HG03520 (cell line): ENCODE results near the gene TBKBP1.

Experiments used
- ATAC-seq: cut with Tn5 transposase; IDR thresholded peaks from one replicate; pipeline ENCODE4 v1.9.1; 2021; ENCODE audit warnings: mild to moderate bottlenecking, moderate library complexity; ENCODE audit not compliant: unreplicated experiment

Gene TBKBP1

GRCh38 chr17:47698749-47699535 lies 5.0 kb downstream of the TBKBP1 start:
- no peak for ATAC-seq

- ATAC-seq = no peak
Observed at GRCh38 chr17:47699536-47699840, 5.5 kb downstream of the TBKBP1 start.

- ATAC-seq = no peak
Observed at GRCh38 chr17:47700471-47701449, 6.8 kb downstream of the TBKBP1 start.

GRCh38 chr17:47701608-47702007 lies 7.6 kb downstream of the TBKBP1 start:
- ATAC-seq = no peak

GRCh38 chr17:47702391-47702995 lies 8.5 kb downstream of the TBKBP1 start:
- no peak for ATAC-seq

- ATAC-seq = no peak
Observed at GRCh38 chr17:47703191-47703591, 9.2 kb downstream of the TBKBP1 start.

GRCh38 chr17:47703671-47704070 lies 9.7 kb downstream of the TBKBP1 start:
- ATAC-seq = no peak

- ATAC-seq = no peak
Observed at GRCh38 chr17:47704116-47704515, 10.2 kb downstream of the TBKBP1 start.

GRCh38 chr17:47704736-47705135 lies 10.8 kb downstream of the TBKBP1 start:
- no peak for ATAC-seq

GRCh38 chr17:47705536-47706530 lies 11.9 kb downstream of the TBKBP1 start:
- no peak for ATAC-seq

GRCh38 chr17:47707056-47707804 lies 13.3 kb downstream of the TBKBP1 start:
- ATAC-seq = no peak

- no peak for ATAC-seq
Observed at GRCh38 chr17:47707884-47708283, 13.9 kb downstream of the TBKBP1 start.

- no peak for ATAC-seq
Observed at GRCh38 chr17:47708312-47708863, 14.4 kb downstream of the TBKBP1 start.

- no peak for ATAC-seq
Observed at GRCh38 chr17:47708864-47709541, 15.0 kb downstream of the TBKBP1 start.

GRCh38 chr17:47709594-47709993 lies 15.6 kb downstream of the TBKBP1 start:
- ATAC-seq = no peak

- no peak for ATAC-seq
Observed at GRCh38 chr17:47711366-47712099, 17.6 kb downstream of the TBKBP1 start.

- no peak for ATAC-seq
Observed at GRCh38 chr17:47712330-47713023, 18.5 kb downstream of the TBKBP1 start.
